Hepatocyte (in vitro differentiated cells): Measurements from ENCODE around the gene ASB11.

Experiments
- CTCF ChIP-seq: fragments of 200-600 bp; sonication (generic); IDR thresholded peaks from 2 replicates; pipeline ENCODE4 v1.5.1; 2016; ENCODE audit warnings: antibody characterized with exemption, mild to moderate bottlenecking; ENCODE audit not compliant: poor library complexity
- EZH2 ChIP-seq: fragments of 200-600 bp; sonication (generic); IDR thresholded peaks from 2 replicates; pipeline ENCODE4 v1.6.1; 2016; ENCODE audit warnings: antibody characterized with exemption, mild to moderate bottlenecking, borderline replicate concordance

- no peak for TF ChIP-seq CTCF
- no peak for TF ChIP-seq EZH2
These were observed 43.1 kb upstream of the ASB11 start for GRCh38 chrX:15358533-15358932.
